ENCODE results near the gene XPNPEP2.

The XPNPEP2 gene

DNA sequence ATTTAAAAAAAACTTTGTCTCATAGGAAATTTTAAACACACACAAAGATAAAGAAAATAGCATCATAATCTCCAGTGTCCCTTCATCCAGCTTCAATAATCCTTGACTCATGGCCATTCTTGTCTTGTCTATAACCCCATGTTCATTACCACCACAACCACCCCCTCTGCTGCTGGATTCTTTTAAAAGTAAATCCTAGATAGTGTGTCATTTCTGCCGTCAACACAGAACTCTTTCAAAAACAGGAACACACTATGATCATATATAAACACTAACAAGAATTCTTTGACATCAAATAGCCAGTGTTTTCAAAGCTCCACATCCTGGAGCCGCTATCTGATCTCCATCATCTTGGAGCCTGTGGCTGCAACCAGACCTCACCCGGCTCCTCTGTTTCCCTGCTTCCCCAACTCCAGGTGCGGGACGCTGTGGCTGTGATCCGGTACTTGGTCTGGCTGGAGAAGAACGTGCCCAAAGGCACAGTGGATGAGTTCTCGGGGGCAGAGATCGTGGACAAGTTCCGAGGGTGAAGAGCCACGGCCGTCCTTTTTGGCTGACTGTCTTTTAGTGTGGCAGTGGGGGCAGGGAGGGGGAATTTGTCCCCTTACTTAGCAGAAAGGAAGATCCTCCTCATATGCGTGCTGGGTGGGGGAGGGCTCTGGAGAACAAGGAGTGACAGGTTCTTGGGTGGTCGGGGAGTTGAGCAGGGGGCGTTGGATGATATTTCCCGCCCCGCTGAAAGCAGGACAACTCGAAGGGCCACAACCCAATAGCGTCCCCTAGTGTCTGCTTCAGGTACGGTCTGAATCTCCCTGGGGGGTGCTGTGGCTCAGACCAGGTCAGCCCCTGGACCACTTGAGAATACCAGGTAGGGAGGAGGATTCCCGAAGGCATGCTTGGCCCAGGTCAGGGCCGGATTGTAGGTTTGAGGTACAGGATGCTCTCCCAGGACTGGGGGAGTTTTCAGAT lies 15.6 kb downstream of the XPNPEP2 start:
- no peak for DNase-seq

GRCh38 chrX:129755779-129756650 lies 17.2 kb downstream of the XPNPEP2 start:
- no peak for DNase-seq

DNA sequence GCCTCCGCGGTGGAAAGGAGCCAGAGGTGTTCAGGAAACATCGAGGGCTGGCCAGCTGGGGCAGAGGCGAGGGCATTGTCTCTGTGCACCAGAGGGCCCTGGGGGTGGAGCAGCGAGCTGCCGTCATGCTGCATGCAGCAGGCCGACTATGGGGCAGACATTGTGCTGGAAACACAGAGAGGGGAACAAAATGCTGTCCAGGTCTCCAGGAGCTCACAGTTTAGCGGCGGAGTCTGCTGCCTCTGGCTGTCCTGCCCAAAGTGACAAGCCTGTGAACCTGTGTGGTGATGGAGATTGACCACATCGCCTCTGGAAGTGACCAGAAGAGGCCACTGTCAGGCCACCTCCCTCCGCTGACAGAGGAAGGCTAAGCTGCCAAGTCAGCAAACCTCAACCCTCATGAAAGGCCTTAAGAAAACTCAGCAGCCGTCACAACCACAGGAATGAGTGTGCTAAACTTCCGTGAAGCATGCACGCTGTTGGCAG lies 20.8 kb downstream of the XPNPEP2 start:
- DNase-seq, result no peak

- DNase-seq, result no peak
Observed at GRCh38 chrX:129760155-129760554, 21.4 kb downstream of the XPNPEP2 start.

GRCh38 chrX:129760981-129761380 lies 22.2 kb downstream of the XPNPEP2 start:
- DNase-seq, result no peak

DNA sequence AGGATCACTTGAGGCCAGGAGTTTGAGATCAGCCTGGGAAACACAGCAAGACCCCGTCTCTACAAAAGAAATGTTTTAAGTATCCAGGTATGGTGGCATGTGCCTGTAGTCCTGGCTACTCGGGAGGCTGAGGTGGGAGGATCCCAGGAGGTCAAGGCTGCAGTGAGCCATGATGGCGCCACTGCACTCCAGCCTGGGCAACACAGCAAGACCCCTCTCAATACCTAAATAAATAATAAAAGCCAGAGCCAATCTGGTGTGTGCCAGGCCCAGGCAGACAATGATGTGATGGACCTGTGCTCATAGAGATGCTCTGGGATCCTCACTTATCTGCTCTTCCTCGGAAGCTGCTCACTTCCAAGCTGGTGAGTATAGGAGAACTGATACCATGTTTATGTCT lies 22.8 kb downstream of the XPNPEP2 start:
- no peak for DNase-seq

DNA sequence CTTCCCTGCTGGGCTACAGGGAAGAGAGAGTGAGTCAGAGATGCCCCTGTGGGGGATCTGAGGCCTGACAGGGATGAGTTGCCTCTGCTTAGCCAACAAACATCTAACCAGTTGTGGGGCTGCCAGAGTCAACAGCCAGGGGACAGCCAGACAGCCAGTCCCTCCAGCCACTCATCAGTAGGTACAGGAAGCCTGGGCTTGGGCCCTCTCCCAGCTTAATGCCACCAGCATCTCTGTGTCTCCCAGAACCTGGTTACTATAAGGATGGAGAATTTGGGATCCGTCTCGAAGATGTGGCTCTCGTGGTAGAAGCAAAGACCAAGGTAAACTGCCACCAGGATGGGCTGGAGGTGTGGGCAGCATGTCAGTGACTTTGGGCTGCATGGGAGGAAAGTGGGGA lies 23.7 kb downstream of the XPNPEP2 start:
- no peak for DNase-seq

DNA sequence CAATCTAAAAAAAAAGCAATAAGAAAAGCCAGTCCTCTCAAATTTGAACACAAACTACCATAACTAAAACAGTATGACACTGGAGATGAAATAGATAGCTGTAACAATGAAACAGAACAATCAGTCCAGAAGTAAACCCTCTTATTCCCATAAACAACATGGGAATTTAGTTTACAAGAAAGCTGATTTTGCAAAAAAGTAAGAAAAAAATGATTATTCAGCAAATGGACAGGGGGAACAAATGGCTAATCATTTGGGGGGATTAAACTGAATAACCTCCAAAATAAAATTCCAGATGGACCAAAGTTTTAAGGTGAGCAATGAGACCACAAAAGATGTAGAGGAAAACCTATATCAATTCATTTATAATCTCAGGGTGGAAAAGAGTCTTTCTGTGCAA lies 24.9 kb downstream of the XPNPEP2 start:
- DNase-seq, result no peak

GRCh38 chrX:129768186-129768585 lies 29.4 kb downstream of the XPNPEP2 start:
- no peak for DNase-seq

GRCh38 chrX:129768586-129769466 lies 30.0 kb downstream of the XPNPEP2 start:
- no peak for DNase-seq

- no peak for DNase-seq
Observed at GRCh38 chrX:129769467-129770154, 30.8 kb downstream of the XPNPEP2 start.

GRCh38 chrX:129771266-129771995 lies 32.7 kb downstream of the XPNPEP2 start:
- no peak for DNase-seq

DNA sequence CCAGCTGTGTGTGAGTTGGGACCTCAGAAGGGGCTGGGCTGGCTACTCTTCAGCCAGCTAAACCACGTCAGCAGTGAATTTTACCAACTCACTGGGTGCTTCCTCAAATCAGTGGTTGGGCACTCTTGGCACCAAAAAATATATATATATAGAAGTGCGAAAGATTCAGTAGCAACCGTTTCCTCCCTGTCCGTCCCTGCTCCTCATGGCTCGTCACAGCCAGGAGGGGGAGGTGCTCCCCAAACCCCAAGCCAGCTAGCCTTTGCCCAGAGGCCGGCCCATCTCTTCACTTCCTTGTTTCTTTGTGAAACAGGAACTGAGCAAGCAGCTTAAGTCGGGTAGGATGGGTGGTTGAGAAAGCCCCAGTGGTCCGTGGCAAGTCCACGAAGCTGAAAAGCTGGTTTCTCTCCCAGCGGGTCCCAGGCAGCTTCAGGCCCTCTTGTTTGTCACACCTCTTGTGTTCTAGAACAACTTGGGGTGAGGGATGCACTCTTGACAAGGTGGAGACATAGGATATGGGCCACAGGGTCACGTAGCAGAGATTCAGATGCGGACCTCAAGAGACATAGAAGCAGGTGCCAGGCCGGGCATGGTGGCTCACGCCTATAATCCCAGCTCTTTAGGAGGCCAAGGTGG lies 34.1 kb downstream of the XPNPEP2 start:
- no peak for DNase-seq

DNA sequence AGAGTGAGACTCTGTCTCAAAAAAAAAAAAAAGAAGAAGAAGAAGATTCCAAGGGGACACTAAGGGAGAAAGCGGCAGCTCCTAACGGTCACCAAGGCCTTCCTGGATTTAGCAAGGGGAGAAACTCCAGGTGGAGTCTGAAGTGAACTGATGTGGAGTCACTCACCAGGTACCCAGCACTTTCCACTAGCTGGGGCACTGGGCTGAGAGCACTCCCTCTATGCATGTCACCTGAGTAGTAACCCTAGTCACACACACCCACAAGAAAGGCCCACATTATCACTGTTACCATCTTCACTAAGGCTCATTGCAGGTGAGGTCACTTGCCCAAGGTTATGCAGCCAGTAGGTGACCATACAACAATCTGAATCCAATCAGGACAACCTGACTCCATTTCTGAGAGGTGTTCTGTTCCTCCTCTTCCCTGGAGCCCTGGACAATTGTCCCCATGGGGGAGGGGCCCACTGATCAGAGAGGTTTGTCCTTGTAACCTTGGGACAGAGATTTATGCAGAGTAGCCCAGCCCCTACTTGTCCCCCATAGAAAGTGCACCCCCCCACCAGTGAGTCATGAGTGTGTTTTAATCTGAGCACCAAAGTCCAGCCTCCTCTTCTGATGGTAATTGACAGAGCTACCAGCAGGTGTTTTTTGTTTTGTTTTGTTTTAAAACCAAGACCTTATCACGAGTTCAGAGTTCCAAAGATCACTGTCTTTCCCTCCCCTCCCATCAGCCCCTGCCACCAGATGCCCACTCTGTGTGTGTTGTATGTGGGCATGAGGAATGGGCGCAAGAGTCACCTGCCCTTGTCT lies 35.1 kb downstream of the XPNPEP2 start:
- DNase-seq, result no peak

DNA sequence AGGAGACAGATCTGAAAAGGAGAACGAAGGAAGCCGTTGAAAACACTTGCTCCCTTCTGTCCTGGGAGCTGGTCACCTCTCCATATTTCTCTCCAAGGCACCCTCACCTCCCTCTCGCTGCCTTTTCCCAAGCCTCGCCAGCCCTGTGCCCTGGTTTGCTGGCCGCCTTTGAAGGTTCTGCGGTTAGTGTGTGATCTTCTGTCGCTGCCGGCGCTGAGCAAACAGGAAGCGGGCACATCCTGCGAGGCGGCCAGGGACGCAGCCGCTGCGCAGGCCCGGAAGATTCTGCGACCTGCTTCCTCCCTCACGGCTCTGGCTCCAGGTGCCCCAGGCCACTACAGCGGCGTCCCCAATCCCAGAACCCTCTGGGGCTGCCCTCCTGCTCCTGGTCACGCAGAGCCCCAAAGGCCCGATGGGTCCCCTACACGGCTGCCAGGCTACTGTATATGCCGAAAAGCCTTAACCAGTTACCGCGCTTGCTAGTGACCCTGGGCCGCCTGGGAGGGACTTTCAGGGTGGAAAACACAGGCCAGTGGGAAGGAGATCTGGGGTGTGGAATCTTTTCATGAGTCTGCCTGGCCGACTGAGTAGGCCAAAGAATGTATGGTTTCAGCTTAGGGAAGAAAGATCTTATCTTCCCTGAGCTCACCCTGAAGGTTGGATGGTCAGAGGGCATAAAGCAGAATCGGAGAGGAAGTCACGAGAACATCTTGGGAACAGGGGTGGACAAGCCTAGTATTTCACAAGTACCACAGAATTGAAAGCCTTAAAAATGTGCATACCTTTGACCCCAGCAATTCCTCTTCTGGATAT lies 38.6 kb downstream of the XPNPEP2 start:
- DNase-seq, result no peak

GRCh38 chrX:129779086-129779672 lies 40.4 kb downstream of the XPNPEP2 start:
- DNase-seq, result no peak

GRCh38 chrX:129779747-129780146 lies 41.0 kb downstream of the XPNPEP2 start, which contains the start of gene SASH3:
Gene SASH3 (plus strand): TSS chrX:129779949. CDS start chrX:129780098, 149 bp downstream.
- no peak for DNase-seq

DNA sequence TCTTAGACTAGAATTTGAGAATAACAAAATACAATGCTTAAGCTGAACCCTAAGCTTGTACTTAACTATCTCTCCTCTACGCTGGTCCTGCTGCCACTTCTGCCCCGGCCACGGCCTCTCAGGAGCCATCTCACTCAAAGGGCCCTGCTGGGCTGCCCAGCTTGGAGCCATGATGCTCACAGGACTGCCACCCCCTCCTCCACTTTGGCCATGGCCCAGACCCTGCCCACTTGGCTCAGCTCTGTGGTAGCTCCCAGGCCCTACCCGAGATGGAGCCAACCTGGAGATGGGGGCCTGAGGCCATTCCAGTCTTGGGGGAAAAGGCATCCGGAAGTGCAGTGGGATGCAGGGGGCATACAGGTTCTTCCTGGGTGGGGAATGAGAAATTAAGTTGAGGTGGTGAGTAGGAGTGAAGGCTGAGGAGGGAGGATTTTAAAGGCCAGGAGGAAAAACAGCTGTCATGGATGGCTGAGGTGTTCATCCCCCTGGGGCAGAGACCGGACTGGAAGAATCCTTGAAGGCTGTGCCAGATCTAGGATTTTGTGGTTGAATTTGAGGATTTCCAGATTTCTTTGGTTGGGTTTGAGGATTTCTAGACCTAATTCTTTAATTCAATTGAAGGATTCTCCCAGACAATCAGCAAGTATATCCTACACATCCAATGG lies 41.8 kb downstream of the XPNPEP2 start:
- DNase-seq, result no peak

All from NCI-H226 (cell line).